Endothelial cell of umbilical vein (primary cell): ENCODE results near the gene SHCBP1L. TPM values are rescaled to one million over a fixed set of nuclear protein-coding genes. Genes with fewer than 3 reads are reported as not detected.

Experiments used
- BruUV-seq: library from RNA; stranded (reverse); fragments of 400-500 nt; replicated peaks from 2 replicates; lab custom pipeline; 2021; lab: Mats Ljungman, UMichigan
- CTCF ChIA-PET: fragments of 300-600, 350-600 bp; sonication (Branson Sonifier 250); formaldehyde crosslinking; loops from one replicate; lab custom pipeline; 2021; ENCODE audit warnings: antibody characterized with exemption, inconsistent platforms; lab: Charles Lee
- POLR2A ChIA-PET: fragments of 300-600, 350-600 bp; sonication (Branson Sonifier 250); formaldehyde crosslinking; loops from one replicate; lab custom pipeline; 2021; ENCODE audit warnings: antibody characterized with exemption, inconsistent platforms; lab: Charles Lee
- DNase-seq: peaks from one replicate; pipeline ENCODE4 v3.0.0-alpha.2; 2011; ENCODE audit warnings: low read depth, low spot score
- FAIRE-seq: peaks from 2 replicates; lab custom pipeline; 2011; peaks lifted over from hg19 to GRCh38; lab: Jason Lieb, UNC
- H2AFZ ChIP-seq: 2 replicates; pipeline ENCODE4 v1.6.0; 2012; ENCODE audit warnings: low read depth, low read length, control low read depth, inconsistent platforms
- H3K27ac ChIP-seq: 2 replicates; pipeline ENCODE4 v1.5.1; 2011; ENCODE audit warnings: low read depth, mild to moderate bottlenecking, control low read depth, low read length, moderate library complexity; ENCODE audit not compliant: insufficient read depth
- H3K27me3 ChIP-seq, 2 experiments: 2 replicates each; pipeline versions ENCODE4 v1.6.0 to v1.6.1; 2011; ENCODE audit warnings: low read length in 2 of 2, mixed read lengths in 1 of 2; ENCODE audit not compliant: control insufficient read depth in 2 of 2, insufficient read depth in 2 of 2
- H3K36me3 ChIP-seq, 2 experiments: 2 replicates in 1 of 2; 3 replicates in 1 of 2; pipeline ENCODE4 v1.5.1; 2011; ENCODE audit warnings: low read length in 2 of 2, mild to moderate bottlenecking in 1 of 2, moderate library complexity in 1 of 2; ENCODE audit not compliant: control insufficient read depth in 2 of 2, insufficient read depth in 2 of 2; ENCODE audit errors: extremely low read depth in 1 of 2
- H3K4me1 ChIP-seq: 3 replicates; pipeline ENCODE4 v1.5.1; 2011; ENCODE audit warnings: mild to moderate bottlenecking, low read length; ENCODE audit not compliant: control insufficient read depth, insufficient read depth; ENCODE audit errors: extremely low read depth
- H3K4me2 ChIP-seq: 2 replicates; pipeline ENCODE4 v1.6.1; 2011; ENCODE audit warnings: low read length, control low read depth, mixed read lengths; ENCODE audit not compliant: insufficient read depth
- H3K4me3 ChIP-seq, 3 experiments: fragments of 200-600 bp in 1 of 3; sonication (generic), shearing (Covaris generic) in 1 of 3; replicated peaks in 1 of 3; 2 replicates each; pipeline ENCODE4 v1.5.1; 2011 to 2016; ENCODE audit warnings: control low read depth in 3 of 3, low read length in 3 of 3, mild to moderate bottlenecking in 2 of 3, inconsistent platforms in 1 of 3, low read depth in 1 of 3, moderate library complexity in 1 of 3; ENCODE audit not compliant: insufficient read depth in 1 of 3
- H3K79me2 ChIP-seq: 2 replicates; pipeline ENCODE4 v1.6.0; 2012; ENCODE audit warnings: low read length, inconsistent platforms; ENCODE audit not compliant: control insufficient read depth, insufficient read depth
- H3K9ac ChIP-seq: replicated peaks from 2 replicates; pipeline ENCODE3; 2011; ENCODE audit warnings: low read length, control low read depth; ENCODE audit not compliant: insufficient read depth; ENCODE audit errors: extremely low read depth
- H3K9me1 ChIP-seq: replicated peaks from 3 replicates; pipeline ENCODE4 v1.6.0; 2011; ENCODE audit warnings: mild to moderate bottlenecking, low read length; ENCODE audit not compliant: control insufficient read depth, insufficient read depth; ENCODE audit errors: extremely low read depth
- H3K9me3 ChIP-seq: replicated peaks from 2 replicates; pipeline ENCODE4 v1.5.1; 2012; ENCODE audit warnings: low read length, inconsistent platforms; ENCODE audit not compliant: control insufficient read depth, insufficient read depth
- H4K20me1 ChIP-seq: replicated peaks from 2 replicates; pipeline ENCODE3; 2011; ENCODE audit warnings: mild to moderate bottlenecking, low read length; ENCODE audit not compliant: control insufficient read depth, insufficient read depth; ENCODE audit errors: extremely low read depth
- CTCF ChIP-seq, 2 donors: IDR thresholded peaks; 1 replicate in 1 of 2; 2 replicates in 1 of 2; pipeline ENCODE4 v1.5.1; 2011; ENCODE audit warnings: low read length in 2 of 2, mild to moderate bottlenecking in 2 of 2, moderate library complexity in 2 of 2, control low read depth in 1 of 2, inconsistent platforms in 1 of 2, low read depth in 1 of 2; ENCODE audit not compliant: insufficient read depth in 1 of 2; ENCODE audit errors: extremely low read depth in 1 of 2
- EZH2 ChIP-seq: IDR thresholded peaks from 2 replicates; pipeline ENCODE4 v1.6.1; 2012; ENCODE audit warnings: borderline replicate concordance, low read depth, mild to moderate bottlenecking, moderate library complexity, low read length, inconsistent platforms; ENCODE audit not compliant: severe bottlenecking
- FOS ChIP-seq: IDR thresholded peaks from 2 replicates; pipeline ENCODE4 v1.6.1; 2011; ENCODE audit warnings: mild to moderate bottlenecking, low read length, moderate library complexity, borderline replicate concordance; ENCODE audit not compliant: insufficient read depth
- GATA2 ChIP-seq: IDR thresholded peaks from 2 replicates; pipeline ENCODE4 v1.7.0; 2011; ENCODE audit warnings: low read depth, mild to moderate bottlenecking, moderate library complexity, mixed read lengths, low read length; ENCODE audit not compliant: insufficient read length, insufficient read depth
- JUN ChIP-seq: IDR thresholded peaks from 2 replicates; pipeline ENCODE4 v1.6.1; 2011; ENCODE audit warnings: borderline replicate concordance, low read depth; ENCODE audit not compliant: insufficient read length, insufficient read depth
- MAX ChIP-seq: IDR thresholded peaks from 2 replicates; pipeline ENCODE4 v1.6.1; 2011; ENCODE audit not compliant: insufficient read depth, insufficient read length
- MYC ChIP-seq: IDR thresholded peaks from one replicate; pipeline ENCODE4 v1.6.1; 2011; ENCODE audit warnings: mild to moderate bottlenecking, low read depth, low read length
- POLR2A ChIP-seq: IDR thresholded peaks from 2 replicates; pipeline ENCODE4 v1.6.1; 2012; ENCODE audit warnings: low read depth, mild to moderate bottlenecking, control low read depth, low read length
- POLR2AphosphoS5 ChIP-seq: IDR thresholded peaks from 2 replicates; pipeline ENCODE4 v1.6.1; 2012; ENCODE audit warnings: low read depth, mild to moderate bottlenecking, control low read depth, low read length, moderate library complexity; ENCODE audit not compliant: insufficient read depth
- dilution Hi-C: fragments of 300-500 bp; cut with MboI; formaldehyde crosslinking; loops from one replicate; pipeline ENCODE4 v1.15.0; 2019; ENCODE audit warnings: low sequenced_read_pairs; ENCODE audit not compliant: extremely low pct_ligation_motif_present
- intact Hi-C: fragments of 100-400 bp; cut with micrococcal nuclease; formaldehyde crosslinking; loops from one replicate; pipeline ENCODE4 v1.10.0; 2022
- polyA plus RNA-seq, 4 experiments: library from polyadenylated mRNA; depleted of rRNA in 3 of 4; stranded (reverse) in 3 of 4; unstranded in 1 of 4; fragments of >200 nt; gene quantifications; 2 replicates each; pipeline versions ENCODE4 v1.2.1 to v1.2.3, GENCODE V29; 2011 to 2012; ENCODE audit warnings: missing spikeins in 1 of 4
- total RNA-seq: library from RNA; stranded (reverse); gene quantifications from 2 replicates; pipeline ENCODE4 v1.2.3, GENCODE V29; 2021

SHCBP1L gene
- total and polyA plus RNA-seq, 2 donors (not counting 3 experiments of a cell fraction or from before 2014, with no cell fraction given) = not detected

GRCh38 chr1:182867861-182868260 lies 85.1 kb downstream of the SHCBP1L start:
- DNase-seq (no peak), FAIRE-seq (no peak)
- dilution Hi-C loops = no loop called here
- intact Hi-C loops = no loop called here
- Histone ChIP-seq H3K4me1 (no peaks in the 10 kb centered on the region), H3K4me3 (no peak overlapping the region), H3K27ac (no peak overlapping the region), H3K4me2 (no peak overlapping the region), H3K79me2 (peaks cover 26% of the 10 kb centered on the region), H3K9me3 (no peaks in the 10 kb centered on the region), H3K9me1 (no peaks in the 10 kb centered on the region), H3K9ac (no peak overlapping the region), H2AFZ (no peak overlapping the region), H4K20me1 (no peaks in the 10 kb centered on the region), H3K36me3 (peaks cover 14 to 43% of the 10 kb centered on the region in 2 experiments), H3K27me3 (no peaks in the 10 kb centered on the region)
- BruUV-seq = no TSS peak
- ChIA-PET CTCF (no interaction called here), POLR2A (no interaction called here)
- TF ChIP-seq MYC = no peak
- TF ChIP-seq POLR2A = no peak
- no peak for TF ChIP-seq JUN

- peaks cover 8% of the 10 kb centered on the region for H4K20me1 ChIP-seq
- no TSS peak for BruUV-seq
- no peaks in the 10 kb centered on the region for H3K9me1 ChIP-seq
- no peak overlapping the region for H3K27ac ChIP-seq
- dilution Hi-C loops = no loop called here
- H3K9ac ChIP-seq = no peak overlapping the region
- TF ChIP-seq POLR2A (no peak), FOS (no peak), CTCF (IDR thresholded peaks at IDR 0.05; ENCODE audit: extremely low read depth in 1 of 2, insufficient read depth in 1 of 2, low read depth in 1 of 2, low read length in 2 of 2) (no peak), EZH2 (no peak), JUN (no peak), POLR2AphosphoS5 (no peak), MAX (no peak), MYC (no peak), GATA2 (no peak)
- DNase-seq (no peak), FAIRE-seq (no peak)
- no peaks in the 10 kb centered on the region for H3K27me3 ChIP-seq
- H3K4me1 ChIP-seq = no peaks in the 10 kb centered on the region
- POLR2A ChIA-PET = no interaction called here
- CTCF ChIA-PET = no interaction called here
- intact Hi-C loops = loop anchor here (2.0 kb wide), 1 partner anchor 17 kb away; no protein-coding TSS in a partner anchor
- H3K4me3 ChIP-seq = no peak overlapping the region
- no peak overlapping the region for H3K4me2 ChIP-seq
- no peaks in the 10 kb centered on the region for H3K9me3 ChIP-seq
- peaks cover 39% of the 10 kb centered on the region for H3K79me2 ChIP-seq
- peaks cover 18 to 55% of the 10 kb centered on the region in 2 experiments for H3K36me3 ChIP-seq
- no peak overlapping the region for H2AFZ ChIP-seq
Measured at GRCh38 chr1:182863940-182864339, 89.0 kb downstream of the SHCBP1L start.
